H1 (cell line): Measurements from ENCODE around the gene NDEL1. TPM values are rescaled to one million over a fixed set of nuclear protein-coding genes. Genes with fewer than 3 reads are reported as not detected.

ENCODE experiments used
- CTCF ChIA-PET: fragments of 300-600 bp; sonication (Branson Sonifier 250); formaldehyde crosslinking; loops from one replicate; lab custom pipeline; 2021; ENCODE audit not compliant: partially characterized antibody; lab: Charles Lee
- POLR2A ChIA-PET: fragments of 300-600 bp; sonication (Branson Sonifier 250); formaldehyde crosslinking; loops from one replicate; lab custom pipeline; 2021; ENCODE audit warnings: inconsistent platforms; ENCODE audit not compliant: partially characterized antibody; lab: Charles Lee
- DNase-seq, 2 experiments: peaks; one replicate each; pipeline versions ENCODE4 v3.0.0 to v3.0.0-alpha.2; 2010 to 2022; ENCODE audit warnings: low spot score in 2 of 2, low read depth in 1 of 2, mixed read lengths in 1 of 2
- FAIRE-seq: peaks from 2 replicates; lab custom pipeline; 2011; peaks lifted over from hg19 to GRCh38; lab: Jason Lieb, UNC
- H2AFZ ChIP-seq: 2 replicates; pipeline ENCODE4 v1.8.1; 2012; ENCODE audit warnings: low read length, inconsistent platforms
- H2AK5ac ChIP-seq: 2 replicates; pipeline ENCODE4 v1.6.1; 2013; ENCODE audit warnings: low read depth, low read length
- H2BK120ac ChIP-seq: replicated peaks from 2 replicates; pipeline ENCODE3; 2013; ENCODE audit warnings: low read depth, low read length, inconsistent platforms
- H2BK12ac ChIP-seq: 2 replicates; pipeline ENCODE4 v1.6.1; 2013; ENCODE audit warnings: low read depth, low read length
- H2BK15ac ChIP-seq: 2 replicates; pipeline ENCODE4 v1.6.1; 2013; ENCODE audit warnings: low read length
- H2BK20ac ChIP-seq: 2 replicates; pipeline ENCODE4 v1.6.1; 2013; ENCODE audit warnings: low read length
- H2BK5ac ChIP-seq: 2 replicates; pipeline ENCODE4 v1.6.1; 2013; ENCODE audit warnings: low read depth, low read length
- H3K14ac ChIP-seq: 2 replicates; pipeline ENCODE4 v1.6.1; 2013; ENCODE audit warnings: inconsistent platforms; ENCODE audit not compliant: insufficient read length
- H3K18ac ChIP-seq: 2 replicates; pipeline ENCODE4 v1.6.1; 2013; ENCODE audit warnings: low read length; ENCODE audit errors: extremely low read depth
- H3K23ac ChIP-seq: 2 replicates; pipeline ENCODE4 v1.6.1; 2013; ENCODE audit warnings: inconsistent platforms; ENCODE audit not compliant: insufficient read length
- H3K23me2 ChIP-seq: 2 replicates; pipeline ENCODE4 v1.6.1; 2013; ENCODE audit warnings: low read depth, low read length
- H3K27ac ChIP-seq: 2 replicates; pipeline ENCODE4 v1.6.1; 2011; ENCODE audit warnings: low read depth, low read length, inconsistent platforms
- H3K27me3 ChIP-seq, 4 experiments: replicated peaks in 1 of 4; 1 replicate in 1 of 4; 2 replicates in 3 of 4; pipeline versions ENCODE4 v1.6.1 to v1.8.1; 2011 to 2013; ENCODE audit warnings: low read length in 3 of 4, mild to moderate bottlenecking in 3 of 4, inconsistent platforms in 2 of 4, mixed read lengths in 2 of 4, moderate library complexity in 1 of 4; ENCODE audit not compliant: control insufficient read depth in 3 of 4, insufficient read depth in 3 of 4; ENCODE audit errors: extremely low read depth in 1 of 4
- H3K36me3 ChIP-seq, 4 experiments: 2 replicates each; pipeline versions ENCODE4 v1.6.1 to v1.8.1; 2011 to 2013; ENCODE audit warnings: mild to moderate bottlenecking in 4 of 4, low read length in 3 of 4, moderate library complexity in 2 of 4, control low read depth in 1 of 4, inconsistent platforms in 1 of 4; ENCODE audit not compliant: insufficient read depth in 4 of 4, control insufficient read depth in 2 of 4
- H3K4ac ChIP-seq: replicated peaks from 2 replicates; pipeline ENCODE3; 2013; ENCODE audit warnings: low read length, low read depth, mixed read lengths, inconsistent platforms; ENCODE audit not compliant: insufficient read length
- H3K4me1 ChIP-seq, 4 experiments: replicated peaks in 1 of 4; 1 replicate in 1 of 4; 2 replicates in 3 of 4; pipeline versions ENCODE4 v1.6.1 to v1.8.1; 2011 to 2013; ENCODE audit warnings: low read length in 3 of 4, inconsistent platforms in 2 of 4, mixed read lengths in 1 of 4; ENCODE audit not compliant: insufficient read depth in 4 of 4, control insufficient read depth in 3 of 4
- H3K4me2 ChIP-seq, 2 experiments: 2 replicates each; pipeline versions ENCODE4 v1.6.1 to v1.8.1; 2011 to 2013; ENCODE audit warnings: low read depth in 2 of 2, low read length in 2 of 2, control low read depth in 1 of 2, inconsistent platforms in 1 of 2, mild to moderate bottlenecking in 1 of 2; ENCODE audit not compliant: insufficient read depth in 1 of 2
- H3K4me3 ChIP-seq, 4 experiments: fragments of 200-600, 300-600 bp in 1 of 4; sonication (generic), shearing (Covaris generic), sonication (Bioruptor Twin) in 1 of 4; 2 replicates each; pipeline versions ENCODE4 v1.5.1 to v1.8.1; 2011 to 2016; ENCODE audit warnings: low read length in 4 of 4, low read depth in 3 of 4, control low read depth in 2 of 4, inconsistent platforms in 2 of 4, mild to moderate bottlenecking in 2 of 4, mixed read lengths in 1 of 4, moderate library complexity in 1 of 4; ENCODE audit not compliant: insufficient read depth in 2 of 4; ENCODE audit errors: extremely low read depth in 1 of 4
- H3K56ac ChIP-seq: replicated peaks from 2 replicates; pipeline ENCODE3; 2013; ENCODE audit warnings: low read depth, mild to moderate bottlenecking, mixed read lengths, low read length, inconsistent platforms; ENCODE audit not compliant: insufficient read length
- H3K79me1 ChIP-seq: 2 replicates; pipeline ENCODE4 v1.6.1; 2013; ENCODE audit warnings: low read depth, low read length, control low read depth
- H3K79me2 ChIP-seq, 2 experiments: 2 replicates each; pipeline versions ENCODE4 v1.6.1 to v1.8.1; 2012 to 2013; ENCODE audit warnings: low read length in 2 of 2, mild to moderate bottlenecking in 2 of 2, inconsistent platforms in 1 of 2; ENCODE audit not compliant: insufficient read depth in 2 of 2, control insufficient read depth in 1 of 2
- H3K9ac ChIP-seq, 4 experiments: replicated peaks in 1 of 4; 1 replicate in 1 of 4; 2 replicates in 3 of 4; pipeline versions ENCODE4 v1.6.1 to v1.8.1; 2011 to 2013; ENCODE audit warnings: low read depth in 3 of 4, low read length in 3 of 4, control low read depth in 2 of 4, mild to moderate bottlenecking in 2 of 4, moderate library complexity in 2 of 4, inconsistent platforms in 1 of 4; ENCODE audit errors: extremely low read depth in 1 of 4
- H3K9me3 ChIP-seq, 2 experiments: 2 replicates each; pipeline versions ENCODE4 v1.6.1 to v1.8.1; 2012 to 2013; ENCODE audit warnings: mild to moderate bottlenecking in 2 of 2, moderate library complexity in 2 of 2, control low read depth in 1 of 2, inconsistent platforms in 1 of 2, low read depth in 1 of 2, low read length in 1 of 2, mixed read lengths in 1 of 2; ENCODE audit not compliant: insufficient read depth in 2 of 2
- H4K20me1 ChIP-seq, 2 experiments: replicated peaks in 1 of 2; 2 replicates each; pipeline versions ENCODE3 to v1.8.1; 2011 to 2013; ENCODE audit warnings: inconsistent platforms in 2 of 2, low read length in 2 of 2, mild to moderate bottlenecking in 1 of 2; ENCODE audit not compliant: insufficient read depth in 2 of 2, control insufficient read depth in 1 of 2
- H4K5ac ChIP-seq: 2 replicates; pipeline ENCODE4 v1.6.1; 2013; ENCODE audit warnings: low read length, low read depth, mixed read lengths, inconsistent platforms; ENCODE audit not compliant: insufficient read length
- H4K8ac ChIP-seq: 2 replicates; pipeline ENCODE4 v1.8.0; 2013; ENCODE audit warnings: mild to moderate bottlenecking, moderate library complexity, low read length, inconsistent platforms; ENCODE audit not compliant: insufficient read depth; ENCODE audit errors: extremely low read depth
- H4K91ac ChIP-seq: replicated peaks from 2 replicates; pipeline ENCODE3; 2013; ENCODE audit warnings: low read length, mixed read lengths, inconsistent platforms; ENCODE audit not compliant: insufficient read length
- CREB1 ChIP-seq: IDR thresholded peaks from 2 replicates; pipeline ENCODE4 v1.6.1; 2012; ENCODE audit warnings: inconsistent platforms
- GABPA ChIP-seq: IDR thresholded peaks from 2 replicates; pipeline ENCODE4 v1.6.1; 2011; ENCODE audit warnings: mild to moderate bottlenecking, low read length, moderate library complexity, borderline replicate concordance; ENCODE audit not compliant: insufficient read depth
- GTF2F1 ChIP-seq: IDR thresholded peaks from 2 replicates; pipeline ENCODE4 v1.6.1; 2012; ENCODE audit warnings: low read depth, low read length, improper control_type of control experiment, borderline replicate concordance
- KDM1A ChIP-seq: fragments of 200-600, 300-600 bp; sonication (generic); IDR thresholded peaks from 2 replicates; pipeline ENCODE4 v1.7.1; 2016; ENCODE audit warnings: mild to moderate bottlenecking, low read length, borderline replicate concordance
- KDM4A ChIP-seq: IDR thresholded peaks from one replicate; pipeline ENCODE4 v1.7.1; 2012; ENCODE audit warnings: low read depth, mild to moderate bottlenecking, moderate library complexity, low read length, inconsistent platforms; ENCODE audit not compliant: severe bottlenecking
- KDM5A ChIP-seq: fragments of 200-600 bp; IDR thresholded peaks from 2 replicates; pipeline ENCODE4 v1.7.1; 2012; ENCODE audit warnings: mild to moderate bottlenecking, low read length, inconsistent platforms, mixed read lengths
- PHF8 ChIP-seq: fragments of 200-600 bp; sonication (generic); conservative IDR thresholded peaks from 2 replicates; pipeline ENCODE4 v1.7.1; 2012; ENCODE audit warnings: low read depth, mild to moderate bottlenecking, inconsistent platforms, low read length, moderate library complexity
- POLR2A ChIP-seq, 2 experiments: IDR thresholded peaks; 1 replicate in 1 of 2; 2 replicates in 1 of 2; pipeline ENCODE4 v1.6.1; 2011; ENCODE audit warnings: low read depth in 2 of 2, low read length in 2 of 2, mild to moderate bottlenecking in 2 of 2; ENCODE audit errors: control extremely low read depth in 1 of 2
- POU5F1 ChIP-seq: IDR thresholded peaks from 2 replicates; pipeline ENCODE4 v1.6.1; 2011; ENCODE audit warnings: low read depth, mild to moderate bottlenecking, low read length, moderate library complexity
- SP1 ChIP-seq: IDR thresholded peaks from 2 replicates; pipeline ENCODE4 v1.6.1; 2011; ENCODE audit warnings: low read depth, low read length
- TAF1 ChIP-seq: IDR thresholded peaks from 2 replicates; pipeline ENCODE4 v1.6.1; 2011; ENCODE audit warnings: mild to moderate bottlenecking, low read depth, low read length
- TBP ChIP-seq: IDR thresholded peaks from 2 replicates; pipeline ENCODE4 v1.6.1; 2011; ENCODE audit warnings: low read depth, low read length, improper control_type of control experiment
- whole genome bisulfite sequencing, 2 experiments: shearing (Covaris generic) in 1 of 2; methylation state at CpG; one replicate each; pipeline versions ENCODE4 v1.1.6 to v1.1.7; 2013 to 2015; ENCODE audit warnings: low lambda C conversion rate in 2 of 2, mixed read lengths in 2 of 2, inconsistent platforms in 1 of 2, low coverage in 1 of 2, missing lambda C conversion rate in 1 of 2; ENCODE audit not compliant: insufficient replicate concordance in 2 of 2, insufficient coverage in 1 of 2, insufficient read length in 1 of 2; ENCODE audit errors: extremely low coverage in 1 of 2, missing lambda C conversion rate in 1 of 2; 5-methylcytosine and 5-hydroxymethylcytosine counted together
- polyA plus RNA-seq, 7 experiments: library from polyadenylated mRNA; depleted of rRNA in 3 of 7; stranded (reverse) in 5 of 7; unstranded in 2 of 7; fragments of >200 nt in 5 of 7; fragments of 200-250 nt in 2 of 7; gene quantifications; 1 replicate in 5 of 7; 2 replicates in 1 of 7; 4 replicates in 1 of 7; pipeline versions ENCODE4 v1.2.1 to v1.2.3, GENCODE V29; 2011 to 2013; ENCODE audit warnings: missing spikeins in 2 of 7, mixed read lengths in 2 of 7
- total RNA-seq: library from RNA; stranded (reverse); fragmentation: NEBNext Ultra II Directional; extraction: Animal tissue kit (Norgen Biotek cat#: 25700); gene quantifications from 2 replicates; pipeline ENCODE4 v1.2.1, GENCODE V29; 2021
- TF ChIP-seq, protein P1 (sequence below): IDR thresholded peaks from 2 replicates; pipeline ENCODE4 v1.6.1; 2011; ENCODE audit warnings: low read depth, mild to moderate bottlenecking, low read length; ENCODE audit not compliant: insufficient read depth

Gene NDEL1
- total and polyA plus RNA-seq, 2 of the 8 experiments (the other 6 are each of a cell fraction or from before 2014, with no cell fraction given) = 31.1 to 32.9 TPM

DNA sequence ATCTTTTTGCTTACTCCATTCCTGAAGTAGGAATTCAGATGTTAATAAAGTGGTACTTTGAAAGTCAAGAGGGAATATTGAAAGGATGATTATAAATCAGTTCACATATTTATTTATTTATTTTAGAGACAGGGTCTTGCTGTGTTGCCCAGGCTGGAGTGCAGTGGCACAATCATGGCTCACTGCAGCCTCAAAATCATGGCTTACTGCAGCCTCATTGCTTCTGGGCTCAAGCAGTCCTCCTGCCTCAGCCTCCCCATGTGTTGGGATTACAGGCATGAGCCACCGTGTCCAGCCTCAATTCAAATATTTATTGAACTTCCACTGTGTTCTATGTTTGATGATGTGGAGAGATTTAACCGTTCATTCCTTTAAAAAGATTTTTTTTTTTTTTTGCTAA lies 6.6 kb downstream of the NDEL1 start:
- H3K56ac ChIP-seq = no peak overlapping the region
- no peak overlapping the region for H3K4me2 ChIP-seq
- FAIRE-seq (no peak), DNase-seq (no peak)
- no peaks in the 10 kb centered on the region; a peak in 1 of 7 replicates for H3K4me1 ChIP-seq
- H2AK5ac ChIP-seq = no peak overlapping the region
- no peaks in the 10 kb centered on the region for H3K23me2 ChIP-seq
- H4K5ac ChIP-seq = no peak overlapping the region
- H2AFZ ChIP-seq = no peak overlapping the region
- H4K8ac ChIP-seq = no peak overlapping the region
- H3K14ac ChIP-seq = no peak overlapping the region
- no peaks in the 10 kb centered on the region for H3K27me3 ChIP-seq
- H2BK20ac ChIP-seq = no peak overlapping the region
- no peak overlapping the region for H3K27ac ChIP-seq
- H3K79me2 ChIP-seq = peaks cover 0 to 44% of the 10 kb centered on the region in 2 experiments; a peak in 2 of 4 replicates
- H4K20me1 ChIP-seq = peaks cover 0 to 2% of the 10 kb centered on the region in 2 experiments
- no peaks in the 10 kb centered on the region for H3K9me3 ChIP-seq
- no peak overlapping the region for H2BK15ac ChIP-seq
- CTCF ChIA-PET = no interaction called here
- POLR2A ChIA-PET = no interaction called here
- H2BK120ac ChIP-seq = no peak overlapping the region
- no peak overlapping the region for H3K18ac ChIP-seq
- no peak overlapping the region for H2BK12ac ChIP-seq
- WGBS, 2 experiments = 97% methylated on average over 2 of the region's 2 CpGs; no CpG with 5 or more reads in 1 of the 2 experiments
- H3K4ac ChIP-seq = no peak overlapping the region
- no peak overlapping the region for H3K9ac ChIP-seq
- no peak overlapping the region for H3K23ac ChIP-seq
- no peaks in the 10 kb centered on the region; the same call in 1 of the 2 replicates for H3K79me1 ChIP-seq
- no peak overlapping the region for H2BK5ac ChIP-seq
- no peak overlapping the region for H3K4me3 ChIP-seq
- TF ChIP-seq TBP = no peak
- TF ChIP-seq POU5F1 = no peak
- no peak for TF ChIP-seq CREB1
- no peak for TF ChIP-seq KDM4A
- TF ChIP-seq, protein P1, sequence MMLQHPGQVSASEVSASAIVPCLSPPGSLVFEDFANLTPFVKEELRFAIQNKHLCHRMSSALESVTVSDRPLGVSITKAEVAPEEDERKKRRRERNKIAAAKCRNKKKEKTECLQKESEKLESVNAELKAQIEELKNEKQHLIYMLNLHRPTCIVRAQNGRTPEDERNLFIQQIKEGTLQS = no peak
- no peak for TF ChIP-seq KDM1A
- no peak for TF ChIP-seq TAF1
- no peak for TF ChIP-seq GTF2F1
- no peak for TF ChIP-seq KDM5A
- no peak for TF ChIP-seq PHF8
- TF ChIP-seq POLR2A (IDR thresholded peaks at IDR 0.05; ENCODE audit: control extremely low read depth in 1 of 2, low read depth in 2 of 2, low read length in 2 of 2) = no peak
- TF ChIP-seq GABPA = no peak
- TF ChIP-seq SP1 = no peak
- peaks cover 0 to 9% (median under 1%) of the 10 kb centered on the region in 4 experiments; a peak in 3 of 8 replicates for H3K36me3 ChIP-seq
- H4K91ac ChIP-seq = no peak overlapping the region
